Effector CD8-positive, alpha-beta T cell (primary cell): ENCODE data around the gene P2RY4.
"Not testable (repeated sequence)": the region's sequence is repeated elsewhere in the genome, so short reads cannot be mapped to it uniquely, and the experiment has no call there.

Experiments
- DNase-seq: peaks from one replicate; lab custom pipeline; 2025; lab: John Stamatoyannopoulos, UW

The P2RY4 gene

DNA sequence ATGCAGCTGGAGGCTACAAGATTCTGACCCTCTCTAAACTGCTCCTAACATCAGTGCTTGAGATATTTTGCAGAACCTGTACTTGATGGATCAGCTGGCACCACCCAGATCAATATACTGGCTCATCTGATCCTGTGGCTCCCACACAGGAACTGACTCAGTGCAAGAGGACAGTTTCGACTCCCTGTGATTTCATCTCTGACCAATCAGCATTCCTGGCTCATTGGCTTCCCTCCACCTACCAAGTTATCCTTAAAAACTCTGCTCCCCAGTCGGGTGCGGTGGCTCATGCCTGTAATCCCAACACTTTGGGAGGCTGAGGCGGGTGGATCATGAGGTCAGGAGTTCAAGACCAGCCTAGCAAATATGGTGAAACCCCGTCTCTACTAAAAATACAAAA, 16.4 kb downstream of the P2RY4 start:
- not testable (repeated sequence) for DNase-seq

DNA sequence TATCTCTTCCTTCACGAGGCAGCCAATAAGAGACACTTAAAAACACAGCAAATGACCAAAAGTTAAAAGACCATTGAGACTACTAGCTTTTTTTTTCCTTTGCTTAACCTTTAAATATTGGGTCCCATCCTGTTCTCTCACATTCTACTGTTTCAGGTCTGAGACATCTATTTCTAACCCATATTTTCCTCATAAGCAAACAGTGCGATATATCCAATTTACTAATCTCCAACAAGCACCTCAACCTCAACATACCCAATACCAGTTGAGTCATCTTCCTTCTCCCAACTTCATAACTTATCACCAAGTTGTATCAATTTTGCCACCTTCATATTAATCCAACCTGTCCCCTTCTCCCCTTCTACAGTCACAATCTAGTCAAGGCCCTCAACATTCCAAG, 18.5 kb downstream of the P2RY4 start:
- DNase-seq = no peak

DNA sequence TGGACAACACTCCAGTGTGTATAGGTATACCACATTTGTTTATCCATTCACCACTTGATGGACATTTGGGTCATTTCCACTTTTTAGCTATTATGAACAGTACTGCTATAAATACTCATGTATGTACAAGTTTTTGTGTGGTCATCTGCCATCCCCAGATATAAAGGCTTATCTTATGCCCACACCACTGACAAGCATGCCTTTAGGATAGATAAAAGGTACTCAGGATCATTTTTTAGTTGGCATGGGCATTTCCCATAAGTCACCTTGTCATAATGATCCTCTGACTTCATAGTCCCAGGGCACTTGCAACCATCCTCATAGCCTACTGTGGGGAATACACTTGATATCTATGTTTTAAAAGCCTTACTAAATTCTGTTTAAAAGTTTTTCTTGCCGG, 19.3 kb downstream of the P2RY4 start:
- DNase-seq = no peak

DNA sequence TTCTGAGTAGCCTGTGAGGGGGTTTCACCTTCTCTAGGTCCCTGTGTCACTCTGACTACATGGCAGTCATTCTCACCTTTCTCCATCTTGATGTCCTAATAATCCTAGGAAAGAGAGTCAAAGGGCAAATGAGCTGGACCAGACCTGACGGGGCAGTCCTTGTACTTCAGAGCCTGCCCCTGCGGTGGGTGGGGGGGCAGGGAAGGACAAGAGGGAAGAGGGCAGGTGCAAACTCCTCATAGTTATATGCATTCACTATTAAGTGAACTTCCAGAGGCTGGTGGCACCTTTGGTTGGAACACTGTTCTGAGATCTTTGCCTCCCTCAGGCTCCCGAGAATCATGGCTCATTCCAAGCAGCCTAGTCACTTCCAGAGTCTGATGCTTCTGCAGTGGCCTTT, 25.6 kb downstream of the P2RY4 start, which contains the start of gene AWAT1:
Gene AWAT1, plus strand, starts transcription at position 301 of the 400 bp plus-strand sequence. Its CDS starts 41 bp downstream, at position 342.
- no peak for DNase-seq

DNA sequence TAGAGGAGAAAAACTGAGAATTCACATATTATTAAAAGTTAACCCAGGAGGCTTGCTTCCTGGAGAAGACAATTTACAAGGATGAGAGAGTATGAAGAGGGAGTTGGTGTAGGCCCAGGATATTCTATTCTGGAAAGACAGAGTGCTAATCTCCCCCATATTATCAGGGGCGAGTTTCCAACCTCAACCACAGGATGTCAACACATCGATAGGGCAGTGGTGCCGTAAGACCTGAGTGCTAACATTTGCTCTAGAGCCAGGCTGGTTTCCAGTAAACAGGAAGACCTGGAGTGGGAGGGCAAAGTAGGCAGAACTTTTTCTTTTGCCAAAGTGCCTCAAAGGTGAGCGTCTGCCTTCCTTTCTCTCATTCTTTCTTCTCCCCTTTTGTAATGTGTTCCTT, 28.3 kb downstream of the P2RY4 start:
- DNase-seq = no peak

DNA sequence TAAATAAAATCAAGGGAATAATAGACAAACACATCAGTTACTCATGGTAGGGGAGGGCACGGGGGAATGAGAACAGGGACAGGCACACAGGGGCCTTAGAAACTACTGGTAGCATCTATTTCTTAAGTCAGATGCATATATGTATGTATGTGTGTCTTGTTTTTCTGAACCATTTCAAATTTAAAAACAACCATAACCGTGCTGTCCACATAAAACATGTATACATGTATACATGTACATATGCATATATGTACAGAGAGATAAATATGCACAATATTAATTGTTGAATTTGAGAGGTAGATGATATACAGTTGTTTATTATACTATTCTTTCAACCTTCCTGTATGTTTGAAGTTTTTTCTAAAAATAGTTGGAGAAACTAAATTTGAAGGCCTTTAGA, 33.3 kb downstream of the P2RY4 start:
- DNase-seq = no peak

DNA sequence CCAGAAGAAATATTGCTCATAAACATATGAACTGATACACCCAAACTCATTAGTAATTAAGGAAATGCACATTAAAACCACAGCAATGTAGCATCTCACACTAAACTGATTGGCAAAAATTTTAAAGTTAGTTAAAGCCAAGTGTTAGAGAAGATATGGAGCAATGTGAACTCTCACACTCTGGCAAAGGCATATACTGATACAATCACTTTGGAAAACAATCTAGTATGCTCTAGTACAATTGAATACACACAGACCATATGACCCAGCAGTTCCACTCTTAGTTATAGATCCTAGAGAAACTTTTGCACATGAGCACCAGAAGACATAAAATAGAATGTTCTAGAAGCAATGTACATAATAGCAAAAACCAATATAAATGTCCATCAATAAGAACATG, 34.0 kb downstream of the P2RY4 start:
- no peak for DNase-seq

DNA sequence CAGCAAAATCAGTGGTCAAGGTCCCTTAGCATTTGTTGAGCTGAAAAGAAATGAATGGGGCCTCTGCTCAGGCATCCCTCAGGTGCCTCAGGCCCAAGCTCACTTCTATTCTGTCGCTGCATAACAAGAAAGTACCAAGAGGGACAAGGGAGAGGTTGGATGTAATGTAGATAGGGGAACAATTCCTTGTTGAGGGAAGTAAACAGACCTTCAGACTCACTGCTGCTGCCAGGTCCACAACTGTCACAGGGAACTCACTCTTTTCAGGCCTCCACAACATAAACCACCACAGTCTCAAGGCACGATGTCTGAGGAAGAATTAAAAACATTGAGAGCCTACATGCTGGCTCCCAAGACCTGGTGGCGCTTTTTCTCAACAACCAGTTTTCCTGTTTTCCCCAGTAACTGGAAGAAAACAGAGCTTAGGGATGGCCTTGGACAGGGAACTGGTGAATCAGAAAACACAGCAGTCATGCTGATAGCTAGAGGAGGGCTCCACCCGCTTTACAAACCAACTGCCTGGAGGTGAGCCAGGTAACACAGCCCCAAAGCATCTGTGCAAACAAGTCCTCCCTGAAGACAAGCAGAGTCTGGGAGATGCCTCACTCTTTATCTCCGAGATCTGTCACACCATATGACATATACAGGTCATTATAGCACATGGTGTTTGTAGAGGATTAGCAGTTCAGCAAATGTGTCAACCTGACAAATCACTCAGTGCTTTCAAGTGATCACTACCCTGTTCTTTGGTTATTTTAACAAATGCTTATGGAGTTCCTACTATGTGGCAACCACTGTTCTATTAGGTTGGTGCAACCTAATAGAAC, 39.9 kb downstream of the P2RY4 start:
- DNase-seq = no peak

DNA sequence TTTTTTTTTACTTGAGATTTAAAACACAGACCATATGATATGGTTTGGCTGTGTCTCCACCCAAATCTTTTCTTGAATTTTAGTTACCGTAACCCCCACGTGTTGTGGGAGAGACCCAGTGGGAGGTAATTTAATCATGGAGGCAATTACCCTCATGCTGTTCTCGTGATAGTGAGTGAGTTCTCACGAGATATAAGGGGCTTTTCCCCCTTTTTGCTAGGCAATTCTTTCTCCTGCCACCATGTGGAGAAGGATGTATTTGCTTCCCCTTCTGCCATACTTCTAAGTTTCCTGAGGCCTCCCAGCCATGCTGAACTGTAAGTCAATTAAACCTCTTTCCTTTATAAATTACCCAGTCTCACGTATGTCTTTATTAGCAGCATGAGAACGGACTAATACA, 50.4 kb downstream of the P2RY4 start:
- not testable (repeated sequence) for DNase-seq

DNA sequence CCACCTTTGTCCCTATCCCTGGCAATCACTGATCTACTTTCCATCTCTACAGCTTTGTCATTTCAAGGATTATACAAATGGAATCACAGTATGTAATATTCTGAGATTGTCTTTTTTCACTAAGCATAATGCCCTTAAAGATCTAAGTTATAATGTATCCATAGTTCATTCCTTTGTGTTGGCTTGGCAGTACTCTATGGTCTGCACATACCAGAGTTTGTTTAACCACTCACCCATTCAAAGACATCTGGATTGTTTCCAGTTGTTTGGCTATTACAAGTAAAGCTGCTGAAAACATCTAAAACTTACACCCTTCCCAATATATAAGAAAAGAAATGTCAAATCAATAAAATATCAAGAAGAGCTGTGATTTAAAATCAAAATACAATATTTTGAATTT, 51.5 kb downstream of the P2RY4 start:
- no peak for DNase-seq
